ENCODE measurements around the gene GPSM1.

- TF ChIP-seq ZBTB9 (CRISPR knock-in tag; IDR thresholded peaks at IDR 0.05) (no peak), LARP7 (IDR thresholded peaks at IDR 0.05) (no peak), MIER1 (IDR thresholded peaks at IDR 0.05; ENCODE audit: low read depth) (no peak), ZNF830 (CRISPR knock-in tag; IDR thresholded peaks at IDR 0.05) (no peak), NFXL1 (CRISPR knock-in tag; IDR thresholded peaks at IDR 0.05) (no peak), CEBPG (CRISPR knock-in tag; IDR thresholded peaks at IDR 0.05) (no peak), CEBPG (tag; conservative IDR thresholded peaks at IDR 0.05 in 1 of 2, IDR thresholded peaks at IDR 0.05 in 1 of 2) (no peak), RAD21 (CRISPR knock-in tag; conservative IDR thresholded peaks at IDR 0.05 in 1 of 2, IDR thresholded peaks at IDR 0.05 in 1 of 2) (no peak), MTA2 (IDR thresholded peaks at IDR 0.05; ENCODE audit: low read depth) (no peak), ZNF217 (CRISPR knock-in tag; IDR thresholded peaks at IDR 0.05) (no peak), NBN (IDR thresholded peaks at IDR 0.05; ENCODE audit: low read depth) (no peak), SRF (CRISPR knock-in tag; IDR thresholded peaks at IDR 0.05) (no peak), CTCF (IDR thresholded peaks at IDR 0.05 in 2 of 3, conservative IDR thresholded peaks at IDR 0.05 in 1 of 3; ENCODE audit: insufficient read depth in 2 of 3, low read depth in 1 of 3, low read length in 3 of 3) (no peak)
Observed at GRCh38 chr9:136379891-136380290, 52.6 kb downstream of the GPSM1 start.

Data from K562 (cell line).